Cardiac muscle cell (in vitro differentiated cells and primary cell): Measurements from ENCODE around the gene VKORC1L1. TPM values are rescaled to one million over a fixed set of nuclear protein-coding genes. Genes with fewer than 3 reads are reported as not detected.
"Not testable (repeated sequence)": the region's sequence is repeated elsewhere in the genome, so short reads cannot be mapped to it uniquely, and the experiment has no call there.

ENCODE experiments used
- DNase-seq, 2 donors: peaks; one replicate each; pipeline versions ENCODE4 v3.0.0 to v3.0.0-alpha.2; 2010 to 2017; ENCODE audit warnings: low read depth in 1 of 2, low spot score in 1 of 2
- H3K27ac ChIP-seq: fragments of 200-600 bp; sonication (generic); 2 replicates; pipeline ENCODE4 v1.5.1; 2016
- H3K27me3 ChIP-seq: fragments of 200-600 bp; sonication (generic); 2 replicates; pipeline ENCODE4 v1.6.0; 2016; ENCODE audit warnings: control low read depth
- H3K36me3 ChIP-seq: fragments of 200-600 bp; sonication (generic); 2 replicates; pipeline ENCODE4 v1.5.1; 2016; ENCODE audit warnings: control low read depth
- H3K4me1 ChIP-seq: fragments of 200-600 bp; sonication (generic); 2 replicates; pipeline ENCODE4 v1.8.1; 2017; ENCODE audit warnings: low read depth, mild to moderate bottlenecking, mixed run types
- H3K4me3 ChIP-seq: fragments of 200-600 bp; sonication (generic); 2 replicates; pipeline ENCODE4 v1.5.1; 2016; ENCODE audit warnings: mild to moderate bottlenecking
- H3K9me3 ChIP-seq: fragments of 200-600 bp; sonication (generic); 2 replicates; pipeline ENCODE4 v1.5.1; 2017; ENCODE audit warnings: low read depth, mild to moderate bottlenecking, control low read depth
- CTCF ChIP-seq: IDR thresholded peaks from 2 replicates; pipeline ENCODE4 v1.5.1; 2012; ENCODE audit warnings: low read depth, mild to moderate bottlenecking, low read length
- polyA plus RNA-seq: library from polyadenylated mRNA; unstranded; fragments of >200 nt; fragmentation: Nextera tagmentation; extraction: Ambion mirVana; gene quantifications from 2 replicates; pipeline ENCODE4 v1.2.1, GENCODE V29; 2016
- total RNA-seq: library from RNA; depleted of rRNA; stranded (reverse); fragments of >200 nt; gene quantifications from 2 replicates; pipeline ENCODE4 v1.2.3, GENCODE V29; 2016

Gene VKORC1L1
- total and polyA plus RNA-seq, 2 experiments from 2014 or later = 8.6 to 12.8 TPM

GRCh38 chr7:65960351-65961074, 87.6 kb downstream of the VKORC1L1 start:
- Histone ChIP-seq H3K27ac (no peak overlapping the region), H3K9me3 (no peaks in the 10 kb centered on the region), H3K36me3 (peaks cover 22% of the 10 kb centered on the region), H3K27me3 (no peaks in the 10 kb centered on the region), H3K4me3 (no peak overlapping the region), H3K4me1 (no peaks in the 10 kb centered on the region)
- TF ChIP-seq CTCF = no peak
- no peak for DNase-seq

- DNase-seq = no peak
- no peaks in the 10 kb centered on the region for H3K4me1 ChIP-seq
- peaks cover 23% of the 10 kb centered on the region for H3K36me3 ChIP-seq
- no peak overlapping the region for H3K4me3 ChIP-seq
- H3K9me3 ChIP-seq = no peaks in the 10 kb centered on the region
- H3K27ac ChIP-seq = no peak overlapping the region
- no peak for TF ChIP-seq CTCF
- no peaks in the 10 kb centered on the region for H3K27me3 ChIP-seq
Measured at GRCh38 chr7:65962033-65962432, 89.2 kb downstream of the VKORC1L1 start.

- not testable (repeated sequence) for H3K4me3 ChIP-seq, H3K4me1 ChIP-seq, H3K27ac ChIP-seq, DNase-seq, H3K27me3 ChIP-seq, H3K9me3 ChIP-seq
- H3K36me3 ChIP-seq = peaks cover 44% of the 10 kb centered on the region
Measured at GRCh38 chr7:65964671-65965070, 91.8 kb downstream of the VKORC1L1 start.

- Histone ChIP-seq H3K36me3 (peaks cover 54% of the 10 kb centered on the region), H3K4me3 (no peak overlapping the region), H3K27ac (no peak overlapping the region), H3K9me3 (no peaks in the 10 kb centered on the region), H3K4me1 (no peaks in the 10 kb centered on the region), H3K27me3 (no peaks in the 10 kb centered on the region)
- no peak for TF ChIP-seq CTCF
- no peak for DNase-seq
Measured at GRCh38 chr7:65966146-65966545, 93.3 kb downstream of the VKORC1L1 start.

- no peaks in the 10 kb centered on the region for H3K9me3 ChIP-seq
- H3K36me3 ChIP-seq = peaks cover 52% of the 10 kb centered on the region
- no peaks in the 10 kb centered on the region for H3K4me1 ChIP-seq
- H3K27ac ChIP-seq = no peak overlapping the region
- TF ChIP-seq CTCF = no peak
- no peak overlapping the region for H3K4me3 ChIP-seq
- H3K27me3 ChIP-seq = no peaks in the 10 kb centered on the region
- DNase-seq = no peak
Measured at GRCh38 chr7:65967361-65968155, 94.7 kb downstream of the VKORC1L1 start.
